ENCODE results near the gene CTNNA1. TPM values are rescaled to one million over a fixed set of nuclear protein-coding genes. Genes with fewer than 3 reads are reported as not detected.

CTNNA1 gene
- total RNA-seq, 1 donor from 2014 or later: 116 TPM

GRCh38 chr5:138925090-138925635, 171.9 kb downstream of the CTNNA1 start:
- DNase-seq (ENCODE audit: low spot score) (no peak), ATAC-seq (no peak)

GRCh38 chr5:138926257-138926656, 173.0 kb downstream of the CTNNA1 start:
- no peak for ATAC-seq
- no peak for DNase-seq (ENCODE audit: low spot score)

- DNase-seq (ENCODE audit: low spot score): no peak
- ATAC-seq: no peak
Observed at GRCh38 chr5:138926688-138927448, 173.6 kb downstream of the CTNNA1 start.

- no peak for ATAC-seq
Observed at GRCh38 chr5:138927544-138927943, 174.3 kb downstream of the CTNNA1 start.

GRCh38 chr5:138927979-138928378, 174.8 kb downstream of the CTNNA1 start:
- peak; percentile 96 for ATAC-seq
- peak; percentile 91 for DNase-seq (ENCODE audit: low spot score)

More at GRCh38 chr5:138927544-138927943, 174.3 kb downstream of the CTNNA1 start:
- DNase-seq (ENCODE audit: low spot score): no peak

- no peak for DNase-seq (ENCODE audit: low spot score)
- no peak for ATAC-seq
Observed at GRCh38 chr5:138929571-138929955, 176.3 kb downstream of the CTNNA1 start.

- ATAC-seq: no peak
- no peak for DNase-seq (ENCODE audit: low spot score)
Observed at GRCh38 chr5:138930371-138931097, 177.3 kb downstream of the CTNNA1 start.

- ATAC-seq (no peak), DNase-seq (ENCODE audit: low spot score) (no peak)
Observed at GRCh38 chr5:138932171-138932810, 179.1 kb downstream of the CTNNA1 start.

GRCh38 chr5:138933522-138934290, 180.5 kb downstream of the CTNNA1 start:
- ATAC-seq: no peak
- no peak for DNase-seq (ENCODE audit: low spot score)

- no peak for DNase-seq (ENCODE audit: low spot score)
Observed at GRCh38 chr5:138934971-138935370, 181.7 kb downstream of the CTNNA1 start.

GRCh38 chr5:138935466-138935865, 182.2 kb downstream of the CTNNA1 start:
- no peak for DNase-seq (ENCODE audit: low spot score)
- ATAC-seq: no peak

More at GRCh38 chr5:138934971-138935370, 181.7 kb downstream of the CTNNA1 start:
- no peak for ATAC-seq

- DNase-seq (ENCODE audit: low spot score) (peak; percentile 42), ATAC-seq (peak; percentile 44)
Observed at GRCh38 chr5:138936225-138936967, 183.2 kb downstream of the CTNNA1 start.

- ATAC-seq: peak; percentile 37
- DNase-seq (ENCODE audit: low spot score): no peak
Observed at GRCh38 chr5:138936968-138937345, 183.7 kb downstream of the CTNNA1 start.

GRCh38 chr5:138937392-138938387, 184.5 kb downstream of the CTNNA1 start:
- ATAC-seq (peak; percentile 25), DNase-seq (ENCODE audit: low spot score) (no peak)

- DNase-seq (ENCODE audit: low spot score) (no peak), ATAC-seq (no peak)
Observed at GRCh38 chr5:138938526-138938925, 185.3 kb downstream of the CTNNA1 start.

- ATAC-seq: no peak
- no peak for DNase-seq (ENCODE audit: low spot score)
Observed at GRCh38 chr5:138942066-138942465, 188.8 kb downstream of the CTNNA1 start.

- DNase-seq (ENCODE audit: low spot score) (no peak), ATAC-seq (no peak)
Observed at GRCh38 chr5:138942861-138943260, 189.6 kb downstream of the CTNNA1 start.

GRCh38 chr5:138943599-138944173, 190.5 kb downstream of the CTNNA1 start:
- ATAC-seq (peak; percentile 5), DNase-seq (ENCODE audit: low spot score) (no peak)
